ENCODE measurements around the gene ATP8A2. TPM values are rescaled to one million over a fixed set of nuclear protein-coding genes. Genes with fewer than 3 reads are reported as not detected.

ATP8A2 gene
- total RNA-seq, 1 donor from 2014 or later, result 4.2 TPM

DNA sequence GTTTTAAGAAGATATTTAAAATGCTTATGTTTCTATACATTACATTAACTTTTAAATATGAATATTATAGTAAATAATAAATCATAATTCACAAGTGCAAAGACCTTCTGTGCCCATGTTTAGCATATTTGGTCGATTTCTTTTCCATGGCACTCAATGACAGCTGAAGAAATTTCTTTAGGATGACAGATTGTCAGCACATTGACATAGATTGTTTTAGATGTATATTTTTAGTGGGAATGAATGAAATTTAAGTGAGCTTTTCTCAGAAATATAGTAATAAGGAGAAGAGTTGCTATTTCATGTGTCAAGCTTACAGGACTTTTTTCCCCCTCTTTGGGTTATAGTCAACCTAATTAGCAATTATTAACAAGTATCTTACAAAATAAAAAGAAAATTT is 423.5 kb downstream of the ATP8A2 start:
- DNase-seq (ENCODE audit: low spot score), result no peak
- Histone ChIP-seq H3K4me1 (no peaks in the 10 kb centered on the region), H3K27ac (no peak overlapping the region), H3K9me3 (ENCODE audit: low read depth) (no peaks in the 10 kb centered on the region), H3K27me3 (no peaks in the 10 kb centered on the region), H3K4me2 (no peak overlapping the region), H3K36me3 (no peaks in the 10 kb centered on the region), H2AFZ (replicated peaks) (no peak overlapping the region), H3F3A (ENCODE audit: low read depth) (no peaks in the 10 kb centered on the region), H3K4me3 (no peak overlapping the region), H3K9ac (no peak overlapping the region), H4K20me1 (ENCODE audit: low read depth) (no peaks in the 10 kb centered on the region), H3K79me2 (ENCODE audit: low read depth) (no peaks in the 10 kb centered on the region)
- Mint-ChIP-seq H3K27me3 (ENCODE audit: insufficient read depth, low read depth) (no peaks in the 10 kb centered on the region), H3K4me3 (no peak overlapping the region), H3K27ac (no peak overlapping the region), H3K4me1 (peaks cover 3% of the 10 kb centered on the region), H3K36me3 (no peaks in the 10 kb centered on the region), H3K9me3 (no peaks in the 10 kb centered on the region)
- TF ChIP-seq, protein P1, sequence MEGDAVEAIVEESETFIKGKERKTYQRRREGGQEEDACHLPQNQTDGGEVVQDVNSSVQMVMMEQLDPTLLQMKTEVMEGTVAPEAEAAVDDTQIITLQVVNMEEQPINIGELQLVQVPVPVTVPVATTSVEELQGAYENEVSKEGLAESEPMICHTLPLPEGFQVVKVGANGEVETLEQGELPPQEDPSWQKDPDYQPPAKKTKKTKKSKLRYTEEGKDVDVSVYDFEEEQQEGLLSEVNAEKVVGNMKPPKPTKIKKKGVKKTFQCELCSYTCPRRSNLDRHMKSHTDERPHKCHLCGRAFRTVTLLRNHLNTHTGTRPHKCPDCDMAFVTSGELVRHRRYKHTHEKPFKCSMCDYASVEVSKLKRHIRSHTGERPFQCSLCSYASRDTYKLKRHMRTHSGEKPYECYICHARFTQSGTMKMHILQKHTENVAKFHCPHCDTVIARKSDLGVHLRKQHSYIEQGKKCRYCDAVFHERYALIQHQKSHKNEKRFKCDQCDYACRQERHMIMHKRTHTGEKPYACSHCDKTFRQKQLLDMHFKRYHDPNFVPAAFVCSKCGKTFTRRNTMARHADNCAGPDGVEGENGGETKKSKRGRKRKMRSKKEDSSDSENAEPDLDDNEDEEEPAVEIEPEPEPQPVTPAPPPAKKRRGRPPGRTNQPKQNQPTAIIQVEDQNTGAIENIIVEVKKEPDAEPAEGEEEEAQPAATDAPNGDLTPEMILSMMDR (IDR thresholded peaks at IDR 0.05), result no peak

DNA sequence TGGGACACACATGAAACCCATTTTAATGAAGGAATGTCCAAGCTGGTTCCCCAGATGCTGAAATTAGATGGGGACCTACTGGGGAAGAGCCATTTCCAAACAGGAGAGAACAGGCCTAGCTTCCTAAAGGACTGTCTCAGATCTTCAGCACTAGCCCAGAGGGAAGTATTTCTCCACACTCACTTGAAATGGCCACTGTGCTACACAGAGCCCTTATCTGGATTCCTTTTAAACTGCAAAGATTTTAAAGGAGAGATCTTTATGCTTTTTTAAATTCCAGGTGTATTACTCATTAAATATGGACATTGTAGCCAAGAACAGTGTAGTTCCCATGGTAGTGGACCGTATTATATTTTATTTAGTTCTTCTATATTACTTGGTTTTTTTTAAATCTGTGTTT is 424.7 kb downstream of the ATP8A2 start:
- TF ChIP-seq, protein P1 (IDR thresholded peaks at IDR 0.05), result no peak
- TF ChIP-seq EZH2phosphoT487 (IDR thresholded peaks at IDR 0.05), result no peak
- Histone ChIP-seq H3K4me2 (no peak overlapping the region), H3K79me2 (ENCODE audit: low read depth) (no peaks in the 10 kb centered on the region), H4K20me1 (ENCODE audit: low read depth) (no peaks in the 10 kb centered on the region), H3K4me1 (no peaks in the 10 kb centered on the region), H3F3A (ENCODE audit: low read depth) (no peaks in the 10 kb centered on the region), H3K9ac (no peak overlapping the region), H3K4me3 (no peak overlapping the region), H3K36me3 (no peaks in the 10 kb centered on the region), H2AFZ (replicated peaks) (no peak overlapping the region), H3K27ac (no peak overlapping the region), H3K27me3 (no peaks in the 10 kb centered on the region), H3K9me3 (ENCODE audit: low read depth) (no peaks in the 10 kb centered on the region)
- Mint-ChIP-seq H3K9me3 (no peaks in the 10 kb centered on the region), H3K27me3 (ENCODE audit: insufficient read depth, low read depth) (no peaks in the 10 kb centered on the region), H3K4me1 (peaks cover 14% of the 10 kb centered on the region), H3K4me3 (no peak overlapping the region), H3K36me3 (no peaks in the 10 kb centered on the region), H3K27ac (no peak overlapping the region)
- no peak for DNase-seq (ENCODE audit: low spot score)

DNA sequence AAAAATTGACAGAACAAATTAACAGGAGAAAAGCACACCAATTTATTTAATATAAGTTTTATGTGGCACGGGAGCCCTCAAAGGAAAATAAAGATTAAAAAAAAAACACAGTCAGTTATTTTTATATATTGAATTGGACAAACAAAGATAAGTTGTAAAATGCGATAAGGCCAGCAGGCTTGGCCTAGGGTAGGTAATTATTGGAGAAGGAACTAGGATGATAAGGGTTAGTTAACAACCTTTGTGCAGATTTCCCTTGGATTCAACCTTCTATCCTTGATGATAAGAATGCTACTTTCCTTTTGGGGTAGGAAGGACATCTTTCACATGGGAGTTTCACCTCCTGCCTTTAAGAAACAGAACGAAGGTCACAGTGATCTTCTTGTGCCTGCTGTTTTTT is 427.2 kb downstream of the ATP8A2 start:
- Histone ChIP-seq H2AFZ (replicated peaks) (no peak overlapping the region), H3K36me3 (no peaks in the 10 kb centered on the region), H3K27ac (no peak overlapping the region), H3K9ac (no peak overlapping the region), H3K4me3 (no peak overlapping the region), H3K27me3 (no peaks in the 10 kb centered on the region), H3F3A (ENCODE audit: low read depth) (no peaks in the 10 kb centered on the region), H3K4me1 (no peaks in the 10 kb centered on the region), H3K79me2 (ENCODE audit: low read depth) (no peaks in the 10 kb centered on the region), H3K4me2 (no peak overlapping the region), H4K20me1 (ENCODE audit: low read depth) (no peaks in the 10 kb centered on the region), H3K9me3 (ENCODE audit: low read depth) (no peaks in the 10 kb centered on the region)
- TF ChIP-seq EZH2 (IDR thresholded peaks at IDR 0.05), result no peak
- TF ChIP-seq, protein P1 (IDR thresholded peaks at IDR 0.05), result no peak
- no peak for TF ChIP-seq EZH2phosphoT487 (IDR thresholded peaks at IDR 0.05)
- no peaks in the 10 kb centered on the region for H3K9me3 Mint-ChIP-seq
- no peak for DNase-seq (ENCODE audit: low spot score)
- H3K4me1 Mint-ChIP-seq, result peaks cover 14% of the 10 kb centered on the region
- H3K36me3 Mint-ChIP-seq, result no peaks in the 10 kb centered on the region
- H3K27me3 Mint-ChIP-seq (ENCODE audit: insufficient read depth, low read depth), result no peaks in the 10 kb centered on the region
- H3K4me3 Mint-ChIP-seq, result no peak overlapping the region
- H3K27ac Mint-ChIP-seq, result no peak overlapping the region

DNA sequence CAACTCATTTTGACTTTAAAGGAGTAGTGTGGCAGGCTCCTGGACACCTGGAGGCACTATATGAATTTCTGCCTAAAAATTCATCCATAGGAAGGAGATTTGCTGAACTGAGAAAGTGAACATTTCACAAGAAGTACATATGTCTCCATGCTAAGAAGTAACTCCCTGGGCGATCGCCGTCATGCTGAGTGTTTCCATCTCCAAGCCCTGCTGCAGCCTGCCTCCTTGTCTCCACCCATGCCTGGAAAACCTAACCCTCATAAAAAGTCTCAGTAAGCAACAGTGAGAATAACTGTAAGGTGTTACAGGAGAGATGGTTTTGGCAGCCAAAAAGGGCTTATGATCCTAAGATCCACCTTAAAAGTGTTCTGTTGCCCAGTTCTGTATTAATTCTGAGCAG is 428.7 kb downstream of the ATP8A2 start:
- H3K4me1 Mint-ChIP-seq, result peaks cover 14% of the 10 kb centered on the region
- Histone ChIP-seq H3K9ac (no peak overlapping the region), H3K27me3 (no peaks in the 10 kb centered on the region), H3K4me2 (no peak overlapping the region), H3K9me3 (ENCODE audit: low read depth) (no peaks in the 10 kb centered on the region), H4K20me1 (ENCODE audit: low read depth) (no peaks in the 10 kb centered on the region), H3K27ac (no peak overlapping the region), H2AFZ (replicated peaks) (peak overlapping the region; percentile 39), H3K36me3 (no peaks in the 10 kb centered on the region), H3K4me1 (no peaks in the 10 kb centered on the region), H3K79me2 (ENCODE audit: low read depth) (no peaks in the 10 kb centered on the region), H3F3A (ENCODE audit: low read depth) (no peaks in the 10 kb centered on the region), H3K4me3 (no peak overlapping the region)
- no peak overlapping the region for H3K27ac Mint-ChIP-seq
- DNase-seq (ENCODE audit: low spot score), result no peak
- no peaks in the 10 kb centered on the region for H3K27me3 Mint-ChIP-seq (ENCODE audit: insufficient read depth, low read depth)
- no peaks in the 10 kb centered on the region for H3K36me3 Mint-ChIP-seq
- TF ChIP-seq EZH2phosphoT487 (IDR thresholded peaks at IDR 0.05) (no peak), EZH2 (IDR thresholded peaks at IDR 0.05) (no peak)
- TF ChIP-seq, protein P1 (IDR thresholded peaks at IDR 0.05), result no peak
- H3K9me3 Mint-ChIP-seq, result no peaks in the 10 kb centered on the region
- no peak overlapping the region for H3K4me3 Mint-ChIP-seq

Data from neural progenitor cell (in vitro differentiated cells).